SH-SY5Y (cell line): Measurements from ENCODE around the gene PCDHGA1.

ENCODE experiments used
- GATA2 ChIP-seq: IDR thresholded peaks from 2 replicates; pipeline ENCODE4 v1.6.1; 2011; ENCODE audit warnings: mild to moderate bottlenecking, low read depth, low read length
- GATA3 ChIP-seq: IDR thresholded peaks from 2 replicates; pipeline ENCODE4 v1.6.1; 2011; ENCODE audit warnings: low read depth, mild to moderate bottlenecking, low read length, moderate library complexity

Gene PCDHGA1

DNA sequence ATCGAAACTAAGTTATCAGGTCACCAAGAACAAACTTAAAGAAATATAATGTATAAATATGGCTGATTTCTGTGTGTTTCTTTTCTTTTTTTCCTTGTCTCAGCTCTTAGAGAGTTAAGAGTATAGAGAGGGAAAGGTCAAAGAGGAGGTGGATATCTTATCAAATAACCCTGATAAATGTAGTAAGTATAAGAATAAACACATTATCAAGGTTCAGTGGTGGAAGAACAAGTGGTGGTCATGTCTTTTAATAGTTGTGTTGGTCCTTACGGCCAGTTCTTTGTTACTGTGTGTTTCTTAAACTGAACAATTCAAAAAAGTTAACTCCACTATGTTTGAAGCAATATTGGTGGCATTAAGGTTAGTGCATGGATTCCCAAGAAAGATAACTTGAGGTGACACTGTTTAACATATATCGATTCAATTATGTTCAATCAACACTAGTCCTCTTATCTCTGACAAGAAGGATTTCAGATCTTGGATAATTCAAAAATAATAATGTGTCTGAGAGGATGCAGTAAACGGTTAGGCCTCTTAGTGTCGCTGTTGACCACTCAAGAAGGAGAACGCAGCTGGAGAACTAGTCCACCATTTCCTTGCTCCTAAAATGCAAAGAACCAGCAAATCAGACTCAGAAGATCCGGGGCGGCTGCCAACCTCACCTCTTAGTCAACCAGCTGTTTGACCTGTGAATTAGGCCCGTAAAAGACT lies 13.1 kb downstream of the PCDHGA1 start, which contains the start of gene PCDHGA3:
TSS of gene PCDHGA3 (plus strand) at position 588 of the 711 bp plus-strand sequence. CDS start 205 bp downstream, outside the sequence.
- no peak for TF ChIP-seq GATA3
- TF ChIP-seq GATA2, result no peak

DNA sequence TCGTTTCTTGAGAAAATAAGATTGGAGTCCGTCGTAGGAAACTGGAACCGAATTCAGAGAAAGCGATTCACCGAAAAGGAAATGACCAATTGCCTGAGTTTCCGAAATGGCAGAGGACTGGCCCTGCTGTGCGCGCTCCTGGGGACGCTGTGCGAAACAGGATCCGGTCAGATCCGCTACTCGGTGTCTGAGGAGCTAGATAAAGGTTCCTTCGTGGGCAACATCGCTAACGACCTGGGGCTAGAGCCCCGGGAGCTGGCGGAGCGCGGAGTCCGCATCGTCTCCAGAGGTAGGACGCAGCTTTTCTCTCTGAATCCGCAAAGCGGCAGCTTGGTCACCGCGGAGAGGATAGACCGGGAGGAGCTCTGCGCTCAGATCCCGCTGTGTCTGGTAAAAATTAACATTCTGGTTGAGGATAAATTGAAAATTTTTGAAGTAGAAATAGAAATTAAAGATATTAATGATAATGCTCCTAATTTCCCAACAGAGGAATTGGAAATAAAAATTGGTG lies 13.7 kb downstream of the PCDHGA1 start:
- TF ChIP-seq GATA2, result no peak
- TF ChIP-seq GATA3, result no peak

DNA sequence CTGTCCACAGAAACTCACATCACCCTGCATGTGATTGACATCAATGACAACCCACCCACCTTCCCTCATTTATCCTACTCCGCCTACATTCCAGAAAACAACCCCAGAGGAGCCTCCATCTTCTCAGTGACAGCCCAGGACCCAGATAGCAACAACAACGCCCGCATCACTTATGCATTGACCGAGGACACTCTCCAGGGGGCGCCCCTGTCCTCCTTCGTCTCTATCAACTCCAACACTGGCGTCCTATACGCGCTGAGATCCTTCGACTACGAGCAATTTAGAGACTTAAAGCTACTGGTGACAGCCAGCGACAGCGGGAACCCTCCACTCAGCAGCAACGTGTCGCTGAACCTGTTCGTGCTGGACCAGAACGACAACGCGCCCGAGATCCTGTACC lies 15.0 kb downstream of the PCDHGA1 start:
- TF ChIP-seq GATA3, result no peak
- TF ChIP-seq GATA2, result no peak

DNA sequence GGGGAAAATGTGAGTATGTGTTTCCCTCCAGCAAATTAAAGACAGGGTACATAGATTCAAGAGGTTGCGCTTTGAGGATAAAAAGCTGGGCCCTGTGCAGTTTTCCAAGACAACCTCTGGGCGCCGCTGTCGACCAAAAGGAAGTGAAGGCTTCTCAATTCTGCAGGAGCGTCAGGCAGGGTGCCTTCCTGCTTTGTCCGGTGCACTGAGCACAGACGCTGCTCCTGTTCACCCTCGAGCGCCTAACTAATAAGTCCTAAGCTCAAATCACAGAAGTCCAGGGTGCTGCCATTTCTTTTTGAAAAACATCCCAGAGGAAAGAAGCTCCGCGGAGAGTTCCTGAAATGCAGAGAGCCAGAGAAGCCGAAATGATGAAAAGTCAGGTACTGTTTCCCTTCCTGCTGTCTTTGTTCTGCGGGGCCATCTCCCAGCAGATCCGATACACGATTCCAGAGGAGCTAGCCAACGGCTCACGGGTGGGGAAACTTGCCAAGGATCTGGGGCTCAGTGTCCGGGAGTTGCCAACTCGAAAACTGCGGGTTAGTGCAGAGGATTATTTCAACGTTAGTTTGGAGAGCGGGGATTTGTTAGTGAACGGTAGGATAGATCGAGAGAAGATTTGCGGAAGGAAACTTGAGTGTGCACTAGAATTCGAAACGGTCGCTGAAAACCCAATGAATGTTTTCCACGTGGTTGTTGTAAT lies 19.8 kb downstream of the PCDHGA1 start, which contains the start of gene PCDHGB1:
TSS of gene PCDHGB1 (plus strand) at position 183 of the 703 bp plus-strand sequence. CDS start at position 345, 162 bp downstream.
- TF ChIP-seq GATA3 (no peak), GATA2 (no peak)

DNA sequence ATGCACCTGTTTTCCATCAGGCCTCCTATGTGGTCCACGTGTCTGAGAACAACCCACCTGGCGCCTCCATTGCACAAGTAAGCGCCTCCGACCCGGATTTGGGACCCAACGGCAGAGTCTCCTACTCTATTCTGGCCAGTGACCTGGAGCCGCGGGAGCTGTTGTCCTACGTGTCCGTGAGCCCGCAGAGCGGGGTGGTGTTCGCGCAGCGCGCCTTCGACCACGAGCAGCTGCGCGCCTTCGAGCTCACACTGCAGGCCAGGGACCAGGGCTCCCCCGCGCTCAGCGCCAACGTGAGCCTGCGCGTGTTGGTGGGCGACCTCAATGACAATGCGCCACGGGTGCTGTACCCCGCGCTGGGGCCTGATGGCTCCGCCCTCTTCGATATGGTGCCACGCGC lies 21.3 kb downstream of the PCDHGA1 start:
- TF ChIP-seq GATA3 (no peak), GATA2 (no peak)

DNA sequence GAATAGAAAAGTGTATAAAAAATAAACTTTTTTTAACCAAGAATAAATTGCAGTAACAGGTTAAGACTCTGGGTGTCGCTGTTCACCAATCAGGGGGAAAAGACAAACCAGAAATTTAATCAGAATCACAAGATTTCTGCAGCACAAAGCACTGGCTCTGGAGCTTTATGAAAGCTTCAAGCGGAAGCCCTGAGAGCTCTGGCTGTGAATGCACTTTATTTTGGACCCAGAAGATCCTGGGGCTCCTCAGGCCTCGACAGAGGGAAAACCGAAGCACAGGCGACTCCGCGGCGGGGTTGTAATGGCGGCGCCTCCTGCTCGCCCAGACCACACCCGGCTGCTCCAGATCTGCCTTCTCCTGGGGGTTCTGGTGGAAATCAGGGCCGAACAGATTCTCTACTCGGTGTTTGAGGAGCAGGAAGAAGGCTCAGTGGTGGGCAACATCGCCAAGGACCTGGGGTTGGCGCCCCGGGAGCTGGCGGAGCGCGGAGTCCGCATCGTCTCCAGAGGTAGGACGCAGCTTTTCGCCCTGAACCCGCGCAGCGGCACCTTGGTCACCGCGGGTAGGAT lies 24.7 kb downstream of the PCDHGA1 start, which contains the start of gene PCDHGA4:
TSS of gene PCDHGA4 (plus strand) at position 122 of the 570 bp plus-strand sequence. CDS start at position 209, 87 bp downstream.
- no peak for TF ChIP-seq GATA3
- no peak for TF ChIP-seq GATA2

DNA sequence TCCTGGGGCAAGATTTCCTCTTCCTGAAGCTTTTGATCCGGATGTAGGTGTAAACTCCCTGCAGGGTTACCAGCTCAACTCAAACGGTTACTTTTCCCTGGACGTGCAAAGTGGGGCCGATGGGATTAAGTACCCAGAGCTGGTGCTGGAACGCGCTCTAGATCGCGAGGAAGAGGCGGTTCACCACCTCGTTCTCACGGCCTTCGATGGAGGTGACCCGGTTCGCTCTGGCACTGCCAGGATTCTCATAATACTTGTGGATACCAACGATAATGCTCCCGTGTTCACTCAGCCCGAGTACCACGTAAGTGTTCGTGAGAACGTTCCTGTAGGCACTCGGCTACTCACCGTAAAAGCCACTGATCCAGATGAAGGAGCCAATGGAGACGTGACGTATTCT lies 25.3 kb downstream of the PCDHGA1 start:
- TF ChIP-seq GATA3 (no peak), GATA2 (no peak)

DNA sequence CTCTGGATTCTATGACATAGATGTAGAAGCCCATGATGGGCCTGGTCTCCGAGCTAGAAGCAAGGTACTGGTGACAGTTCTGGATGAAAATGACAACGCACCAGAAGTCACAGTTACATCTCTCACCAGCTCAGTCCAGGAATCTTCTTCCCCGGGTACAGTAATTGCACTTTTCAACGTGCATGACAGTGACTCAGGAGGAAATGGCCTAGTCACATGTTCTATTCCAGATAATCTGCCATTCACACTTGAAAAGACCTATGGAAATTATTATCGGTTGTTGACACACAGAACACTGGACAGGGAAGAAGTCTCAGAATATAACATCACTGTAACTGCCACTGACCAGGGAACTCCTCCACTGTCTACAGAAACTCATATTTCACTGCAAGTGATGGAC lies 25.8 kb downstream of the PCDHGA1 start:
- no peak for TF ChIP-seq GATA2
- TF ChIP-seq GATA3, result no peak

DNA sequence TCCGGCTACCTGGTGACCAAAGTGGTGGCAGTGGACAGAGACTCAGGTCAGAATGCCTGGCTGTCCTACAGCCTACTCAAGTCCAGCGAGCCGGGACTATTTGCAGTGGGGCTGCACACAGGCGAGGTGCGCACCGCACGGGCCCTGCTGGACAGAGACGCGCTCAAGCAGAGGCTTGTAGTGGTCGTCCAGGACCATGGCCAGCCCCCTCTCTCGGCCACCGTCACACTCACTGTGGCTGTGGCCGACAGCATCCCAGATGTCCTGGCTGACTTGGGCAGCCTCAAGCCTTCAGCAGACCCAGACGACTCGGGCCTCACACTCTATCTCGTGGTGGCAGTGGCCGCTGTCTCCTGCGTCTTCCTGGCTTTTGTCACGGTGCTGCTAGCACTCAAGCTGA lies 26.6 kb downstream of the PCDHGA1 start:
- TF ChIP-seq GATA3 (no peak), GATA2 (no peak)

DNA sequence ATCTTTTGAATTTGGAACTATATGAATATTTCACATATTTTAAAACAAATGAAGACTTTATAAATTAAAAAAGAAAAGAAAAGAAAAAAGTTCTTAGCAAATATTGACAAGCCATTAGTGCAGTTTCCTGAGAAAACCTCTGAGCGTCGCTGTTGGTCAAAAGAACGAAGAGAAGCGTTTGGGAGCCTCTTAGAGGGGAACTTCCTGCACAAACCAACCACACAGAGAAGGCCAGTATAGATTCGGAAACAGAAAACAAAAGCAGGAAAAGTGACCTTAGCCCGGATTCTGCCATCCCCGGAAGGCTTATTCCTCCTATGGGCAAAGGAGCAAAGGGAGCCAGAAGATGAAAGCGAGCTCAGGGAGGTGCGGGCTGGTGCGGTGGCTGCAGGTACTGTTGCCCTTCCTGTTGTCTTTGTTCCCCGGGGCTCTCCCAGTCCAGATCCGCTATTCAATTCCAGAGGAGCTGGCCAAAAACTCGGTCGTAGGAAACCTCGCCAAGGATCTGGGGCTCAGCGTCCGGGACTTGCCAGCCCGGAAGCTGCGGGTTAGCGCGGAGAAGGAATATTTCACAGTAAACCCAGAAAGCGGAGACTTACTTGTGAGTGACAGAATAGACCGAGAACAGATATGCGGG lies 29.6 kb downstream of the PCDHGA1 start, which contains the start of gene PCDHGB2:
TSS of gene PCDHGB2 (plus strand) at position 205 of the 637 bp plus-strand sequence. CDS start at position 347, 142 bp downstream.
- TF ChIP-seq GATA2, result no peak
- TF ChIP-seq GATA3, result no peak

DNA sequence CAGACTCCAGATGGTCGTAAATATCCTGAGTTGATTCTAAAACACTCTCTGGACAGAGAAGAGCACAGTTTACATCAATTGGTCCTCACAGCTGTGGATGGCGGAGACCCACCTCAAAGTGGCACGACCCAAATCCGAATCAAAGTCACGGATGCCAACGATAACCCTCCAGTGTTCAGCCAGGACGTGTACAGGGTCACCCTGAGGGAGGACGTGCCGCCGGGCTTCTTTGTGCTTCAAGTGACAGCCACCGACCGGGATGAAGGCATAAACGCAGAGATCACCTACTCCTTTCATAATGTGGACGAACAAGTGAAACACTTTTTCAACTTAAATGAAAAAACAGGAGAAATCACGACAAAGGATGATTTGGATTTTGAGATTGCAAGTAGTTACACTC lies 30.4 kb downstream of the PCDHGA1 start:
- TF ChIP-seq GATA2, result no peak
- TF ChIP-seq GATA3, result no peak

DNA sequence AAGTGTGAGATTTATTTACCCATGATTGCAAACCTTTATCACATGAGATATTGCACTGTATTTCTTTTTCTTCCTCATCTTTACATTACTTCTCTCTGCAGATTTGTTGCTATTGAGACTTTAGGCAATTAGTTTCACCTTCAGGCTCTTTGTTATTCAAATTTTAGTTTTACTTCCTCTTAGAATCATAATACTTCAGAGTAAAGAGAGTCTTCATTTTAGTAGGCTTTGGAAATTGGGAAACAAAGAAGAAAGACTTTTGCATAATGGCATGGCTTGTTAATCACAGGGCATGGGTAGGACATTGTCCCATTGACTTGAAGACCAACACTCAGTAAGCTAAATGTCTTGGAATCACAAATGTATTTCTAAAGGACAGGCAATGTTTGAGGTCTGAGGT lies 32.4 kb downstream of the PCDHGA1 start:
- no peak for TF ChIP-seq GATA3
- no peak for TF ChIP-seq GATA2

DNA sequence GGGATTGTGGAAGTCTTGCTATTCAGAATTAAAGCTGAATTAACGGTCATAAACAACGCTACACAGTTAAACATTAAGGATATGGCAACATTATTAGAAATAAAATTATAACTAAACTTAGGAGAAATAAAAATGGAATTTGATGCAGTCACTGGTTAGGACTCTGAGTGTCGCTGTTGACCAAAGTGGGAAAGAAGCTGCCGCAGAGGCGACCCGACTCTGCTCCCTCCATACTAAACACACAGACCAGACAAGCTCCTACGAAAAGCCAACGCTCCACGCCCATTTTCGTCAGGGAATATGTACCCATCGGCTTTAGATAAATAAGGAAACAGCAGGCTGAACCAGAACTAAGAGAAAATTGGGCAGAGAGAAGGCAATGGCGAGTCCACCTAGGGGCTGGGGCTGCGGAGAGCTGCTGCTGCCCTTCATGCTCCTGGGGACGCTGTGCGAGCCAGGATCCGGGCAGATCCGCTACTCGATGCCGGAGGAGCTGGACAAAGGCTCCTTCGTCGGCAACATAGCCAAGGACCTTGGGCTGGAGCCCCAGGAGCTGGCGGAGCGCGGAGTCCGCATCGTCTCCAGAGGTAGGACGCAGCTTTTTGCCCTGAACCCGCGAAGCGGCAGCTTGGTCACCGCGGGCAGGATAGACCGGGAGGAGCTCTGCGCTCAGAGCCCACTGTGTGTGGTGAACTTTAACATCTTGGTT lies 33.8 kb downstream of the PCDHGA1 start, which contains the start of gene PCDHGA5:
TSS of gene PCDHGA5 (plus strand) at position 211 of the 709 bp plus-strand sequence. CDS start at position 380, 169 bp downstream.
- TF ChIP-seq GATA2 (no peak), GATA3 (no peak)
